ENCODE results near the gene ITGA1. TPM values are rescaled to one million over a fixed set of nuclear protein-coding genes. Genes with fewer than 3 reads are reported as not detected.
"Not testable (repeated sequence)": the region's sequence is repeated elsewhere in the genome, so short reads cannot be mapped to it uniquely, and the experiment has no call there.

ITGA1 gene
- total RNA-seq, 1 experiment from 2014 or later = 1.6 TPM

GRCh38 chr5:52743970-52744369 lies 43.7 kb upstream of the ITGA1 start:
- no peak for ATAC-seq
- no peak for DNase-seq (ENCODE audit: low read depth, low spot score)
- BruUV-seq (replicated peaks) = no TSS peak
- in situ Hi-C loops (cut with HindIII; ENCODE audit: low pct_unique_long_range_greater_than_20kb, low sequenced_read_pairs) = no loop called here
- H3K4me1 ChIP-seq (ENCODE audit: control insufficient read depth, insufficient read depth, low read length) = no peaks in the 10 kb centered on the region
- TF ChIP-seq SIN3A (IDR thresholded peaks at IDR 0.05; ENCODE audit: borderline replicate concordance, insufficient read depth, low read depth, low read length) (no peak), REST (IDR thresholded peaks at IDR 0.05; ENCODE audit: insufficient read depth in 1 of 2, low read depth in 2 of 2, low read length in 1 of 2) (no peak), CTCF (IDR thresholded peaks at IDR 0.05) (no peak), TCF7L2 (IDR thresholded peaks at IDR 0.05; ENCODE audit: low read depth, low read length) (no peak), POLR2AphosphoS5 (IDR thresholded peaks at IDR 0.05; ENCODE audit: low read depth, low read length) (no peak)
- no peak overlapping the region for H3K4me3 ChIP-seq (ENCODE audit: low read depth in 2 of 2, low read length in 2 of 2)
- POLR2A ChIA-PET = no interaction called here
- peaks cover 2% of the 10 kb centered on the region; the same call in 1 of the 2 replicates for H3K27me3 ChIP-seq (ENCODE audit: control insufficient read depth, insufficient read depth, low read length)
- CTCF ChIA-PET = no interaction called here
- no peaks in the 10 kb centered on the region for H3K9me3 ChIP-seq (ENCODE audit: control insufficient read depth, insufficient read depth, low read depth, low read length)
- intact Hi-C loops (cut with micrococcal nuclease; ENCODE audit: unreplicated experiment) = no loop called here
- H3K36me3 ChIP-seq (ENCODE audit: control insufficient read depth, insufficient read depth, low read length) = no peaks in the 10 kb centered on the region
- H3K27ac ChIP-seq (ENCODE audit: low read length) = no peak overlapping the region

- H3K27ac ChIP-seq (ENCODE audit: low read length); H3K9me3 ChIP-seq (ENCODE audit: control insufficient read depth, insufficient read depth, low read depth, low read length); DNase-seq (ENCODE audit: low read depth, low spot score); H3K27me3 ChIP-seq (ENCODE audit: control insufficient read depth, insufficient read depth, low read length); in situ Hi-C loops (cut with HindIII; ENCODE audit: low pct_unique_long_range_greater_than_20kb, low sequenced_read_pairs); CTCF ChIA-PET; H3K4me1 ChIP-seq (ENCODE audit: control insufficient read depth, insufficient read depth, low read length); H3K36me3 ChIP-seq (ENCODE audit: control insufficient read depth, insufficient read depth, low read length); POLR2A ChIA-PET; intact Hi-C loops (cut with micrococcal nuclease; ENCODE audit: unreplicated experiment); BruUV-seq (replicated peaks); H3K4me3 ChIP-seq (ENCODE audit: low read depth in 2 of 2, low read length in 2 of 2); ATAC-seq: not testable (repeated sequence)
These were observed 42.8 kb upstream of the ITGA1 start for GRCh38 chr5:52744867-52745458.

- H3K27me3 ChIP-seq (ENCODE audit: control insufficient read depth, insufficient read depth, low read length) = peaks cover 2% of the 10 kb centered on the region; the same call in 1 of the 2 replicates
- in situ Hi-C loops (cut with HindIII; ENCODE audit: low pct_unique_long_range_greater_than_20kb, low sequenced_read_pairs) = no loop called here
- ATAC-seq = no peak
- ChIA-PET POLR2A (no interaction called here), CTCF (no interaction called here)
- no peaks in the 10 kb centered on the region for H3K9me3 ChIP-seq (ENCODE audit: control insufficient read depth, insufficient read depth, low read depth, low read length)
- no peaks in the 10 kb centered on the region for H3K4me1 ChIP-seq (ENCODE audit: control insufficient read depth, insufficient read depth, low read length)
- TF ChIP-seq TCF7L2 (IDR thresholded peaks at IDR 0.05; ENCODE audit: low read depth, low read length) = no peak
- TF ChIP-seq REST (IDR thresholded peaks at IDR 0.05; ENCODE audit: insufficient read depth in 1 of 2, low read depth in 2 of 2, low read length in 1 of 2) = no peak
- TF ChIP-seq CTCF (IDR thresholded peaks at IDR 0.05) = no peak
- no peak for TF ChIP-seq SIN3A (IDR thresholded peaks at IDR 0.05; ENCODE audit: borderline replicate concordance, insufficient read depth, low read depth, low read length)
- no peak for TF ChIP-seq POLR2AphosphoS5 (IDR thresholded peaks at IDR 0.05; ENCODE audit: low read depth, low read length)
- no peaks in the 10 kb centered on the region for H3K36me3 ChIP-seq (ENCODE audit: control insufficient read depth, insufficient read depth, low read length)
- BruUV-seq (replicated peaks) = no TSS peak
- intact Hi-C loops (cut with micrococcal nuclease; ENCODE audit: unreplicated experiment) = no loop called here
- H3K27ac ChIP-seq (ENCODE audit: low read length) = no peak overlapping the region
- H3K4me3 ChIP-seq (ENCODE audit: low read depth in 2 of 2, low read length in 2 of 2) = no peak overlapping the region
- DNase-seq (ENCODE audit: low read depth, low spot score) = no peak
These were observed 41.2 kb upstream of the ITGA1 start for GRCh38 chr5:52746539-52746938.

All from Panc1 (cell line).